Measurements from ENCODE around the gene SLC4A5.
A peak's percentile ranks its signal among the peaks of the same experiment; 100 is the strongest.
"Not testable (repeated sequence)": the region's sequence is repeated elsewhere in the genome, so short reads cannot be mapped to it uniquely, and the experiment has no call there.

The SLC4A5 gene

DNA sequence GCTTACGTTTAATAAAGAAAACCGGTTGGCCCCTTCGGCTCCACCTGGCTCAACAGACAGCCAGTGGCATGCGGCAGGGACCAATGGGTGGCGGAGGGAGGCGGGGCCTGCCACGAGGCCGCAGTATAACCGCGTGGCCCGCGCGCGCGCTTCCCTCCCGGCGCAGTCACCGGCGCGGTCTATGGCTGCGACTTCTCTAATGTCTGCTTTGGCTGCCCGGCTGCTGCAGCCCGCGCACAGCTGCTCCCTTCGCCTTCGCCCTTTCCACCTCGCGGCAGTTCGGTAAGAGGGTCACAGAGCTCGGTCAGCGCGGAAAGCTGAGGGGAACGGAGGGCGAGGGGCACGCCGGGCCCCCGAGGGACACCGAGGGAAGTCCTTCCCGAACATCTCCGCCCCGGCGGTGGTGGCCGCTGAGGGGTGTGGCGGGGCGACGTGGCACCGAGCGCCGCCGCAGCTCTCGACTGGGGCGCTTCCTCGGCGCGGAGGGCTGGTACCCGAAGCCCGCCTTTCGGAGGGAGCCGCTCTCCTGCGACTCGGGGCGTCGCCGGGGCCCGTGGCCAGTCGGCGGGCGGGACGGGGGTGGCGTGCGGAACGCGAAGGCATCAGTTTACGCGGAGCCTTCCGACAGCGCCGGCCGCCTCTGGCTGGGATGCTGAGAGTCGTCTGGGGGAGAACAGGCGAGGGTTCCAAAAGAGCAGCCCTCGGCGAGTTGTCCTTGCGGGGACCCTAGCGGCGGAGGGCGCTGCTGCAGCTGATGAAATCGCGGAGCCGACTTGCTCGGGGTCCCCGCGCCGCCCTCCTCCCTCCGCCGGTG is 144.5 kb downstream of the SLC4A5 start, which contains the start of gene MTHFD2:
Gene MTHFD2, plus strand, starts transcription at position 155 of the 814 bp plus-strand sequence. Its CDS starts 27 bp downstream, at position 182.
- DNase-seq (ENCODE audit: low spot score): peak; percentile 98

DNA sequence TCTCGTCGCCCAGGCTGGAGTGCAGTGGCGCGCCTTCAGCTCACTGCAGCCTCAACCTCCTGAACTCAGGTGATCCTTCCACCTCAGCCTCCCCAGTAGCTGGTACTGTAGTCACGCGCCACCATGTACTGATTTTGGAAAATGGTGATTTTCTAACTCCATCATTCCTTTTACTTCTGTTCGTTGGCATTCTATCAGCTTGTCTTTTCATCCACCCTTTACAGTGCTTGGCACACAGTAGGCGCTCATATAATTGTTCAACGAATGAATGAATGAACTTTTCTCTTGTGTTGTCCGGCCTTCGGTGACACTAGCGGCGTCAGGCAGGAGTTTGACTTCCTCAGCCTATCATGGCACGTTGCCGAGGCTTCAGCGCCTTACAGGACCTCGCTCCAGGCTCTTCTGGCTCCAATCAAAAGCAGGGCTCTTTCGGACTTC is 145.2 kb downstream of the SLC4A5 start:
- DNase-seq (ENCODE audit: low spot score): no peak

DNA sequence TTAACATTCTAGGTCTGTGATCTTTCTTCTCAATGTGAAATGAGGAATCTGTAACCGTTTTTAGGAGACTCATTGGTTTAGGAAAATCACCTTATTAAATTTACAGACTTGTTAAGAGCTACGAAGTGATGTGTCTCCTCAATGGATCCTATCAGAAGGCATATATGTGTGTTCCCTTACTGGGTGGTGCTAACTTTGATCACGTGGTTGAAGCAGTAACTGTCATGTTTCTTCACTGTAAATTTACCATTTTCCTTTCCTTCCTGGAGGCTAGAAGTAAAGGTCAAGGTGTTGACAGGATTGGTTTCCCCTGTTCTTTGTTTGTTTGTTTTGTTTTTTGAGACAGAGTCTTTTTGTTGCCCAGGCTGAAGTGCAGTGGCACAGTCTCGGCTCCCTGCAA is 146.2 kb downstream of the SLC4A5 start:
- DNase-seq (ENCODE audit: low spot score): no peak

DNA sequence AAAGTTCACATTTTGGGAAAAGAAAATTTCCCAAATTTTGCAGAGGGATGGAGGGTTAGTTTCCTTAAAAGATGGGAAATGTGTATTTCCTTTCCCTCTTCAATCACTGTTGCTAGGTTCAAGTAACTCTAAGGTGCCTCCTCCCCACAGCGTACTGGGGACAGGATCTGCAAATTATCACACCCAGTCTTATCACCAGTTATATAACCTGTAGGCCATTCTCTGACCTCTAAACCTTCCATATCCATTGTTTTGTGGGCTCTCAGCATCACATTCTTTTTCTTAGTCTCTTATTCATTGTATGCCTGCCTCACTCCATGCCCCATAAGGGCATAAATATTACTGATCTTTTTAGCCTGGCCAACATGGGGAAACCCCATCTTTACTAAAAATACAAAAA is 148.4 kb downstream of the SLC4A5 start:
- DNase-seq (ENCODE audit: low spot score): no peak

DNA sequence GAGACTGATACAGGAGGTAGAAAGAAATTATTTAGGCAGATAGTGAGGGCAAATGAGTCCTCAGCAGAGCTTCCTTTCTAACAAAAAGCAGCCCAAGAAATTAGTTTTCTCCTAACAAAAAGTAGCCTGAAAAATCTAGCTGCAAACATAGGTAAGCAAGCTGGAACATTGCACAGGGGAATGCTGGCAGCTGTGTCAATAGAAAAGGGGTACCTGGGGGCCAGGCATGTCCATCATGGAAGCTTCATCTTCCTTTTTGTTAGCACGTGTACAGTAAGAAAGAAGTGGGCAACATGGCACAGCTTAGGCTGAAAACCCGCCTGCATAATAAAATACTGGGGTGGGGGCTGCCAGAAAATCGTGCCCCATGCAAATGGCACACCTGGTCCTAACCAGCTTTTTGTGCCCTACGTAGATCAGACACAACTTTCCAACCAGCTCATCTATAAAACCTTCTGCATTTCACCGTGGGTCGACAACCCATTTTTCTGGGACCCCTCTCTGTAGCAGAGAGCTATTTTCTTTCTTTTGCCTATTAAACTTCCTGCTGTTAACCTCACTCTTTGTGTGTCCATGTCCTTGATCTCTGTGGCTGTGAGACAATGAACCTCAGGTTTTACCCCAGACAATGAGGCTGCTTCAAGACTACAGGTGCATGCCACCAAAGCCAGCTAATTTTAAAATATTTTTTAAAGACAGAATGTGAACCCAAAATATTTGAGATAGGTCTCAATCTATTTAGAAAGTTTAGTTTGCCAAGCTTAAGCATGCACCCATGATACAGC is 151.4 kb downstream of the SLC4A5 start:
- no peak for DNase-seq (ENCODE audit: low spot score)

DNA sequence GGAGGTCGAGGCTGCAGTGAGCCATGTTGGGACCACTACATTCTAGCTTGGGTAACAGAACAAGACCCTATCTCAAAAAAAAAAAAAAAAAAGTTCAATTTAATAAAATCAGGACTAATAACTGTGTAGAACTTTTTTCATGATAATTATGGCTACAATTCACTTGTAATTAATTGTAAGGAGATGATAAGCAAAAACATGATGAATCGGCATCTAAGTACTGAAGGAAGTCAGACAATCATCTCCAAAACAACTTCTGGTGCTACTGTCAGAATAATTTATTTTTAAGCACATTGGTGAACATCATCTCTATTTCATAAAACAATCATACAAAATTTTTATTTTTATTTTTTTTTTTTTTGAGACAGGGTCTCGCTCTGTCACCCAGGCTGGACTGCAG is 154.5 kb downstream of the SLC4A5 start:
- DNase-seq (ENCODE audit: low spot score): no peak

DNA sequence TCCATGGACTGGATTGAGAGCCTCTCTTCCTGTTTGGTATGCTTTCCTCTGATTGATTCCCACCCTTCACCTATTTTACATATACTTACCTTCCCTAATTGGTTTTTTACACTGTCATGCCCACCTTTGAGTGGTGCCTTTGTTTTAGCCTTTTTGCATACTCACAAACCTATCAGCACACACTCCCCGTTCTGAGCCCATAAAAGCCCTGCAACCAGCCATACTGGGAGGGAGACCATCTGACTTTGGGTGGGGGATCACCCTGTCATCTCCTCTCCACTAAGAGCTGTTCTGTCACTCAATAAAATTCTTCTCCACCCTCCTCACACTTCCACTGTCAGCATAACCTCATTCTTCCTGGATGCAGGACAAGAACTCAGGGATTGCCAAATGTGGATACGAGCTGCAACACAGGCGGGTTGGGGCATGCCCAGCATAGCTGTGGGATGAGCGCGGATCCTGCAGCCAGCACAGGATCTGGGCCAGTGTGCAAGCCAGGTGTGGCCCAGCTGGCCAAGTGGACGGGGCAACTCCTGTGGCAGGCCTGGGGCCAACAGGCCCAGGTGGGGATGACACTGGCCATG is 155.1 kb downstream of the SLC4A5 start:
- no peak for DNase-seq (ENCODE audit: low spot score)

DNA sequence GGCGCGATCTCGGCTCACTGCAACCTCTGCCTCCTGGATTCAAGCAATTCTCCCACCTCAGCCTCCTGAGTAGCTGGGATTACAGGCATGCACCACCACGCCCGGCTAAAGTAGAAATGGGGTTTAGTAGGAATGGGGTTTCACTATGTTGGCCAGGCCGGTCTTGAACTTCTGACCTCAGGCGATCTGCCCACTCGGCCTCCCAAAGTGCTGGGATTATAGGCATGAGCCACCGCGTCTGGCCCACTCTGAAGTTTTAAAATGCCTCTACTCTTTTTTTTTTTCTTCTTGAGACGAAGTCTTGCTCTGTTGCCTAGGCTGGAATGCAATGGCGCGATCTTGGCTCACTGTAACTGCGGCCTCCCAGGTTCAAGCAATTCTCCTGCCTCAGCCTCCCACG is 156.5 kb downstream of the SLC4A5 start:
- DNase-seq (ENCODE audit: low spot score): not testable (repeated sequence)

DNA sequence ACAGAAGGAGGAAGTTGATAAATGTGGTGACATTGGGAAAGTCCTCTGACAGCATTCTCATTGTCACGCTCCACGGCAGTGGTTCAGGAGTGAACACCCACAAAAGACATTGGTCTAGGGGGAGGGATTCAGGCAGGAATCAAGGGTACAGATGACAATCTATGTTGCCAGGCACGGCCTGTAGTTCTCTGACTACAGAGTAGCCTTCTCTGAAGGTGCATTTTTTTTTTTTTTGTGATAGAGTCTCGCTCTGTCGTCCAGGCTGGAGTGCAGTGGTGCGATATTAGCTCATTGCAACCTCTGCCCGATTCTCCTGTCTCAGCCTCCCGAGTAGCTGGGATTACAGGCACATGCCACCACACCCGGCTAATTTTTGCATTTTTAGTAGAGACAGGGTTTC is 157.2 kb downstream of the SLC4A5 start:
- DNase-seq (ENCODE audit: low spot score): no peak

DNA sequence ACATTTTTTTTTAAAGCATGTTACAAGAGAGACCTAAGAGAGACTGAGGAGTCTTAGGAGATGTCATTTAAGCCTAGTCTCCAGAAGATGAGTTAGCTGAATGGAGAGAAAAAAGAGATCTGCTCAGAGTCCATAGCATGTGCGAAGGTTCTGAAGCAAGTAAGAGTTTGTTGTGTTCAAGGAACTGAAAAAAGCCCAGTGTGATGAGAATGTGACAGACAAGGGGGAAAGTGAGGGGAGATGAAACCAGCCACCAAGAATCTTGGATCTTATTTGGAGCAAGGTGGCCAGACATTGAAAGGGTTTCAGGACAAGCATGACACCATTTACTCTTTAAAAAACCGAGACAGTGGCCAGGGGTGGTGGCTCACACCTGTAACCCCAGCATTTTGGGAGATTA is 159.3 kb downstream of the SLC4A5 start:
- DNase-seq (ENCODE audit: low spot score): no peak

DNA sequence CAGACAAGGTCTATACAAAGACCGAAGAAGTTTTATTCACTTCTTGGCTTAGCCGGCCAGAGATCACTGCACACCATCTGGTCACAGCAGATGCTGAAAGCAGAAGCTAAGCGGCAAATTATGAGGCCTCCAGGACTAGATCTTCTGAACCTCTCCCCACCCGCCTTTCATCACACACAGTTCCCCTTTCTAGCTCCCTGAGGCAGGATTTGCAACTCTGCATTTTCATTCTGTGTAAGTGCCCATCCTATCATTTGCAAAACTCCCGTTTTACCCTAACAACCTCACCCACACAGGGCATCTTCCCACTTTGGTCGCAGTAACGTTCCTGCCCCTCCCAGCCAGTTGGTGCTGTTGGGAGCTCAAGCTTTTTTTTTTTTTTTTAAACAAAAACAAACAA is 161.5 kb downstream of the SLC4A5 start:
- DNase-seq (ENCODE audit: low spot score): no peak

DNA sequence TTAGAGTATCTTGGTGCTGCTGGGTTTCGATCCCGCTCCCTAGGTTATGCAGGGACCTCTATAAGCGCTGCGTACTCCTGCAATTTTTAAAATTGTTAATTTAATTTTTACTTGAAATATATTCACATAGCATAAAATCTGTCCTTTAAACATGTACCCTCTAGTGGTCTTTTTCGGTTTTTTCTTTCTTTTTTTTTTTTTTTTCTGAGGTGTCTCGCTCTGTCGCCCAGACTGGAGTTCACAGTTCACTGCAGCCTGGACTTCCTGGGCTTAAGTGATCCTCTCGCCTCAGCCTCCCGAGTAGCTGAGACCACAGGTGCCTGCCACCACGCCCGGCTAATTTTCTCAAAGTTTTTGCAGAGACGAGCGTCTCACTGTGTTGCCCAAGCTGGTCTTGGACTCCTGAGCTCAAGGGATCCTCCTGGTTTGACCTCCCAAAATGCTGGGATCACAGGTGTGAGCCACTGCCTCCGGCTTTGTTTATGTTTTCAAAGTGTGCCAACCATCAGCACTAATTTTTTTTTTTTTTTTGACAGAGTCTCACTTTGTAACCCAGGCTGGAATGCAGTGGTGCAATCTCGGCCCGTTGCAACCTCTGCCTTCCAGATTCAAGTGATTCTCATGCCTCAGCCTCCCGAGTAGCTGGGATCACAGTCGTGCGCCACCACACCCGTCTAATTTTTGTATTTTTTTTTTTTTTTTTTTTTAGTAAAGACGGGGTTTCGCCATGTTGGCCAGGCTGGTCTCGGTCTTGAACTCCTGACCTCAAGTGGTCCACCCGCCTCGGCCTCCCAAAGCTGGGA is 164.0 kb downstream of the SLC4A5 start:
- no peak for DNase-seq (ENCODE audit: low spot score)

DNA sequence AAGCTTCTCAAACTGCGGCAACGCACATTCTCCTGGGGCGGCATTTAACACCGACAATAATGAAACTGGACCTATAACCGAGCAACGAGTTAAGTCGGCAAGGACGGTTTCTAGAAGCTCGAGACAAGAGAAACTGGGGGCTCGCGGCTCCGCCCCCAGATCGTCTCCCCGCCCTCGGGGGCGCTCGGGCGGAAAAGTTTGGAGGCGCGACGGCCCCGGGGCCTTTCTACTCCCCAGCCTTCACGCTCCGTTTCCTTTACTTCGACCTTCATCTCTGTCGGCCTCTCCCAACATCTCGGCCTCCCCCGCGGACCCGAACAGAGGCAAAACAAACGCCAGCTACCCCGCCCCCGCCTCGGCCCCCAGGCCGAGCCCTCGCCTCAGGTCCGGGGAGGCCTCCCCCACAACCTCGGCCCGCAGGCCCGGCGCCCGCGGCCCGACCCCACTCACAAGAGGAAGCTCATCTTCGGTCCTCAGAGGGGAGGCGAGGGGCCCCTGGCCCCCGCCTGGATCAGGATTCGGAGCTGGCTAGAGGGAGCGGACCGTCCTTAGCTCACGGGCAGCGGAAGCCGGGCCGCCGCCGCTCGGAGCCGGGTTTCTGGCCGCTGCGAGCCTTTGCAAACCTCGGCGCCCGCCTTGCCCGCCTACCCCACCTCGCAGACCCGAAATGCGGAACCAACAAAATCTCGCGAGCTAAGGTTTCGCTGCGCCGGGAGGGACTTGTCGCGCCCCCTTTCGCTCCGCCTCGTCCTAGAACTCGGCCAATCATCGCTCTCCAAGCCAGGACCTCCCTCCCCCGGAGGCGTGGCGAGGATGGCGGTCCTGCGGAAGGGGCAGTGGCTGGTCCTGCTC is 164.8 kb downstream of the SLC4A5 start, which contains the start of gene MOB1A:
Gene MOB1A, minus strand, starts transcription at position 669 of the 852 bp plus-strand sequence. Its CDS starts 205 bp downstream, at position 464.
- DNase-seq (ENCODE audit: low spot score): peak; percentile 96

DNA sequence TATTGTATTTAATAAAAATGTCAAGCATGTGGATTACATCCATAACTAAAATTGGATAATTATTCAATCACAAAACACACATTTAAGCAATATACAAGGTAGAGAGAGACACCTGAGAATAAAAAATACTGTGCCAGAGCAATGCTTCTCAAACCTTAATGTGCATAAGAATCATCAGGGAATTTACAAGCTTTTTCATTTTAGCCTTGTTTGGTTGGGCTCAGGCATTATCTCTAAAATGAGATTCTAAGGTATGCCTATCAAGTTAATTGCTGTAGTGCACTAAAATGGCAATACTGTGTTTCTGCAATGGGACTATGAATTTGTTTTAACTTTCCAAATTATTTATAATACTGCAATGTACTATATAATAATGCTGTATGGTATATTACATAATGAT is 165.5 kb downstream of the SLC4A5 start:
- no peak for DNase-seq (ENCODE audit: low spot score)

DNA sequence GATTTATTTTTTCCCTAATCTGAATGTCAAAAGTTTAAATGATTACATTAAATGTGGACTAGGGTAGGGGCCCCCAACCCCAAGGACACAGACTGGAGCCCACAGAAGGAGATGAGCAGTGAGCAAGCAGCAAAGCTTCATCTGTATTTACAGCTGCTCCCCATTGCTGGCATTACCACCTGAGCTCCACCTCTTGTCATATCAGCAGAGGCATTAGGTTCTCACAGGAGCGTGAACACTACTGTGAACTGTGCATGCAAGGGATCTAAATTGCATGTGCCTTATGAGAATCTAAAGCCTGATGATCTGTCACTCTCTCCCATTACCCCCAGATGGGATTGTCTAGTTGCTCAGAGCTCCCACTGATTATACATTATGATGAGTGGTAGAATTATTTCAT is 168.3 kb downstream of the SLC4A5 start:
- DNase-seq (ENCODE audit: low spot score): no peak

DNA sequence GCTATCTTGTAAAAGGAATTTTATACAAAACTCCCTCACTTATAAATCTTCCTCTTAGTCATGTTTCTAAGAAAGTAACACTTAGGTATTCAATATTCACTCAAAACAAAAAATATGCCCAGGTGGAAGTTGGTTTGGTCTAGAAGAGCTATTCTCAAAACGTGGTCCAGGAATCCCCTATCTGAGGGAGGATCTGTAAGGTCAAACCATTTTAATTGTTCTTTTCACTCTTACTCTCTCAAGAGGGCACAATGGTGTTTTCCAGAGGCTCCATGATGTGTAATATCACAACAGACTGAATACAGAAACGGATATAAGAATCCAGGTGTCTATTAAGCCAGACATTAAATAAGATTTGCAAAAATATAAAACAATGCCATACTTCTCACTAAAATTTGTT is 174.5 kb downstream of the SLC4A5 start:
- no peak for DNase-seq (ENCODE audit: low spot score)

All from COLO829 (cell line).